Measurements from ENCODE around the gene IL34.

DNA sequence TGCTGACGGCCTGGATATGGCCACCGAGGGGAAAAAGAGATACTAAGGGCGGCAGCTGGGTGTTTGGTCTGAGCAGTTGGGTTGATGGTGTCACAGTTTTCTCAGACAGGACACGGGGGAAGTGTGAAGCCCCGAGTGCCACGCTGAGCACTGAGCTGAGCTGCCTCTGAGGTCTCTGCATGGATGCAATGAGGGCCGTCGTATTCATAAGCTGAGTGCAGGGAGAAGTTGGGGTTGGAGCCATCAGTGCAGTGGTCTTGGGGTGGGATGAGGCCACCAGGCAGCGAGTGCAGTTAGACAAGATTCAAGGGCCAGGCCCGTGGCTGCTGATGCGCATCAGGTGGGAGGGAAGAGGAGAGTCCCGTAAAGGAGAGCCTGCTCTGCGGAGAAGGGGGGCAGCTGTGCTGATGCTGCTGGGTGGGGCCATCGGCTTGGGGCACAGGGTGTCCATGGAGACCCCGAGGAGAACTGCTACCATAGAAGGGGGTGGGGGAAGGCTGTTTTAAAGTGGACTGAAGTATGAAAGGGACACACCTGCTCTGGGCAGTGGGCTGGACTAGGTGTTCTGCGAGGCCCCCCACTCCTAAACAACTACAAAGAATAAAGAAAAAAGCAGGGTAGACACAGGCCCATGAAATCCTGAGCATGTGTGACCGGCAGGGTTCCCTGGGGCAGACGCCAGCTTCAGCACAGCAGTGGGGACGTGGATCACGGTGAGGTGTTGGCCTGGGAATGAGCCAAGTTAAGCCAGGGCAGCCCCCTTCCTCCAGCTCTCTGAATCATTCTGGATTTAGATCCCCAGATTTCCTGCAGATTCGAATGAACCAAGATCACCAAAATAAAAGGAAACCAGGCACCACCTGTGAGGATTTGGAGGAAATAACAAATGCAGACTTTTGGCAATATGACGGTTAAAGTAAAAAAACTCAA is 19.7 kb downstream of the IL34 start:
- no peak for TF ChIP-seq EZH2 (IDR thresholded peaks at IDR 0.05; ENCODE audit: borderline replicate concordance, insufficient read depth, low read length, poor library complexity, severe bottlenecking)
- TF ChIP-seq, protein P1, sequence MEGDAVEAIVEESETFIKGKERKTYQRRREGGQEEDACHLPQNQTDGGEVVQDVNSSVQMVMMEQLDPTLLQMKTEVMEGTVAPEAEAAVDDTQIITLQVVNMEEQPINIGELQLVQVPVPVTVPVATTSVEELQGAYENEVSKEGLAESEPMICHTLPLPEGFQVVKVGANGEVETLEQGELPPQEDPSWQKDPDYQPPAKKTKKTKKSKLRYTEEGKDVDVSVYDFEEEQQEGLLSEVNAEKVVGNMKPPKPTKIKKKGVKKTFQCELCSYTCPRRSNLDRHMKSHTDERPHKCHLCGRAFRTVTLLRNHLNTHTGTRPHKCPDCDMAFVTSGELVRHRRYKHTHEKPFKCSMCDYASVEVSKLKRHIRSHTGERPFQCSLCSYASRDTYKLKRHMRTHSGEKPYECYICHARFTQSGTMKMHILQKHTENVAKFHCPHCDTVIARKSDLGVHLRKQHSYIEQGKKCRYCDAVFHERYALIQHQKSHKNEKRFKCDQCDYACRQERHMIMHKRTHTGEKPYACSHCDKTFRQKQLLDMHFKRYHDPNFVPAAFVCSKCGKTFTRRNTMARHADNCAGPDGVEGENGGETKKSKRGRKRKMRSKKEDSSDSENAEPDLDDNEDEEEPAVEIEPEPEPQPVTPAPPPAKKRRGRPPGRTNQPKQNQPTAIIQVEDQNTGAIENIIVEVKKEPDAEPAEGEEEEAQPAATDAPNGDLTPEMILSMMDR (IDR thresholded peaks at IDR 0.05; ENCODE audit: poor library complexity, severe bottlenecking) = no peak
- TF ChIP-seq POLR2AphosphoS5 (IDR thresholded peaks at IDR 0.05) = no peak

All from neural cell (in vitro differentiated cells).